HG03039 (cell line): ENCODE results near the gene SAXO1.
"Not testable (repeated sequence)": the region's sequence is repeated elsewhere in the genome, so short reads cannot be mapped to it uniquely, and the experiment has no call there.

Source experiments
- ATAC-seq: cut with Tn5 transposase; IDR thresholded peaks from one replicate; pipeline ENCODE4 v1.9.1; 2021; ENCODE audit warnings: mild to moderate bottlenecking, moderate library complexity; ENCODE audit not compliant: unreplicated experiment

Gene SAXO1

DNA sequence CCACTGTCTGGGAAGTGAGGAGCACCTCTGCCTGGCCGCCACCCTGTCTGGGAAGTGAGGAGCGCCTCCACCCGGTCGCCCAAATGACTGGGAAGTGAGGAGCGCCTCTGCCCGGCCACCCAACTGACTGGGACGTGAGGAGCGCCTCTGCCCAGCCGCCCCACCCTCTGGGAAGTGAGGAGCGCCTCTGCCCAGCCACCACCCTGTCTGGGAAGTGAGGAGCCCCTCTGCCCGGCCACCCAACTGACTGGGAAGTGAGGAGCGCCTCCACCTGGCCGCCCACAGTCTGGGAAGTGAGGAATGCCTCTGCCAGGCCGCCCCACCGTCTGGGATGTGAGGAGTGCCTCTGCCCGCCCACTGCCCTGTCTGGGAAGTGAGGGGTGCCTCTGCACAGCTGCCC, 32.9 kb downstream of the SAXO1 start:
- ATAC-seq = no peak

GRCh38 chr9:18999173-18999785, 33.7 kb downstream of the SAXO1 start:
- no peak for ATAC-seq

GRCh38 chr9:18997151-18997550, 35.9 kb downstream of the SAXO1 start:
- ATAC-seq = no peak

- no peak for ATAC-seq
Observed at GRCh38 chr9:18996211-18996610, 36.8 kb downstream of the SAXO1 start.

DNA sequence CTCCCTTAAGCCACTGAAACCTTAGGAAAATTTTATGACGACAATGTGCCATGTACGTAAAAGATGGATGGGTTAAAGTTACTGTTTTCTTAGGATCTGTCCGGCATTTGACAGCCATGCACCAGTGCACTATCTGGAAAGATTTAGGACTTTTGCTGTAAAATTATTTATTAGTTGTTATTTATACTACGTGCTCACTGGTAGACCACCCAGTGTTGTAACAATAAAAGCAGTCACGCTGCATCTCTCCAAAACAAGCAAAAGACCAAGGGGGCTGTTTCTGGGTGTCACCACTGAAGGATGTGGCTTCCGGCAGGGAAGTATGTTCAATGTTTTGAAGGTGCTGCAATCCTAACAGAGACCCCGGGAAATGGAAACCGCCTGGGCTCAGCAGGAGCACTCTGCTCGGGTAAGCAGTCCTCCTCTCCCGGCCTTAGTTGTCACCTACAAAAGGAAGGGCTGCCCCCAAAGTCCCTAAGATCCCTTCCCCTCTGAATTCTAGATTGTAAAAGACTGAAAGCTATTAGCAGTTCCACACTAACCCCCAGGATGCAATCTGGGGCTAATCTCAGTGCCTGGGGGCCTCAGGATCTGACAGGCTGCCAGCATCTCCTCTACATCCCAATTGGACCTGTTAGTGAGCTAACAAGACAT, 38.6 kb downstream of the SAXO1 start:
- ATAC-seq = no peak

GRCh38 chr9:18991197-18991596, 41.8 kb downstream of the SAXO1 start:
- not testable (repeated sequence) for ATAC-seq

DNA sequence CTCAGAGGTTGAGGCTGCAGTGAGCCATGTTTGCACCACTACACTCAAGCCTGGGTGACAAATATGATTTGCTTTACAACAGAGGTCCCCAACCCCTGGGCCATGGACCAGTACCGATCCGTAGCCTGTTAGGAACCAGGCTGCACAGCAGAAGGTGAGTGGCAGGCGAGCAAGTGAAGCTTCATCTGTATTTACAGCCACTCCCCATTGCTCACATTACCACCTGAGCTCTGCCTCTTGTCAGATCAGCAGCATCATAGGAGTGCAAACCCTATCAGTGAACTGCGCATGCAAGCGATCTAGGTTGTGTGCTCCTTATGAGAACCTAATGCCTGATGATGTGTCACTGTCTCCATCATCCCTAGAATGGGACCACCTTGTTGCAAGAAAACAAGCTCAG, 42.5 kb downstream of the SAXO1 start:
- no peak for ATAC-seq

GRCh38 chr9:18989865-18990264, 43.1 kb downstream of the SAXO1 start:
- ATAC-seq = no peak

DNA sequence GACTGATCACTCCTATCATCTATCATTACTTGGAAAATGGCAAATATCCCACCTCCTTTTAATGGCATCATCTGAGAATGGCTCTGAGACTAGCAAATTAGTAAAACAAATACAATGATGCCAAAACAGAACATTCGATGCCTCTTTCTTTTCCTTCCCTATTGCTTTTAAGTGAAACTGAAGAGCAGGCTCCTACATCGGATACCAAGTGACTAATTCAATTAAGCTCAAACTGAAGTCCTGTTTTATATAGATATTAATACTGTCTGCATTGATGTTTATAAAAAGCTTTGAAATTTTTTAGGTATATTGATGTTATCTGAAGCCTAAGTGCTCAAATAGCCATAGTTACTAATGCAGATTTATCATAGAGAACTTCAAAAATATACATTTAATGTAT, 43.9 kb downstream of the SAXO1 start:
- no peak for ATAC-seq

GRCh38 chr9:18988003-18988402, 45.0 kb downstream of the SAXO1 start:
- no peak for ATAC-seq

- no peak for ATAC-seq
Observed at GRCh38 chr9:18985996-18986395, 47.0 kb downstream of the SAXO1 start.

DNA sequence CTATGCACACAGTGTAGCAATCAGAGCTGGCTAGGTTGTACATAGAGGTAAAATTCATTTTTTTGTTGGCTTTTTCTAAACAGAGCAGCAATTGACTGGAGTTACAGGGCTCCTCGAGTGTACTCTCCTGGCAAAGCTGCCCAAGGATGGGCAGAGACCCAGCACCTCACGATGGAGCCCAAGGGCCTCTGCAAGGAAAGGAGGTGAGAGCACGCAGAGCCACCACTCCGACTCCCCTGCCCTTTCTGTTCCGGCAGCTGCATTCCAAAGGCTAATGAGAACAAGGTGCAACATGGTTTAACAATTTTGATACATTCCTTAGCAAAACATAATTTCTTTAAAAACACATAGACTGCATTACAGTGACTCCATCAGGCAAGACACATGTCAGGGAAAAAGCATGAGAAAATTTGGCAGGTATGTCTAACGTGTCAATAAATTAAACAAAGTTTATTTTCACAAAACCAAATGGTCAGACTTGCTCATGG, 47.5 kb downstream of the SAXO1 start:
- no peak for ATAC-seq

DNA sequence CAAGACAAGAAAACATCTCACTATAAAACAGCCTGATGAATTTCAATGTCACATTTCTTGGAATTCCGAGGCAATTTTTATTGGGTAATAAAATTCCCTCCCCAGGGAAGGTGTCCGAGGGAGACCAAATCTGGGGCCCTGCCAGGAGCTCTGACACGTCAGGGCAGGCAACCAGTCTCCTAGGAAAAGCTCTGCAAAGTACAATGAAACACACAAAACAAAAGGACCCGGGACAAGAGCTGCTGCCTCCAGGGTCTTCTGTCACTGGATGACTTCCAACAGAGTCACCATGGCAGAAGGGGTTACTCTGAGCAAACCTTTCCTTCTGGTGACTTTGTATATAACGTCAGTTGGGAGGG, 50.8 kb downstream of the SAXO1 start:
- ATAC-seq = no peak

- ATAC-seq = no peak
Observed at GRCh38 chr9:18981476-18982261, 51.3 kb downstream of the SAXO1 start.

DNA sequence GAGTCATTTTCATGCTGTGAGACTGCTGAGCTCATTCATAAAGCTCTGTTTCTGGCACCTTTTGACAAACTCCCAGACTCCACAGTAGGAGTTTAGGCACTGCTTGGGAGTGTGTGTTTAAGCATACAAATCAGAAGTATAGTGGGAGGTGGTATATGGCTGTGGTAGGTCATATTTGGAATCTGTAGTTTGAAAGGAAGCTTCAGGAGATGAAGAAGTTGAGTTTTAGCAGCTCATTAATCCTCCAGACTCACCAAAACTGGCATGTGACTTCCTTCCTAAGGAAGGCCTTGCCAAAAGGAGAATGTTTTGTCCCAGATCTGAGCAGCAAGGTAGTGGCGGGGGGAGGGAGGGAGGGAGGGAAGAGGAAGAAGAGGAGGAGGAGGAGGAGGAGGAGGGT, 52.8 kb downstream of the SAXO1 start:
- ATAC-seq = no peak

DNA sequence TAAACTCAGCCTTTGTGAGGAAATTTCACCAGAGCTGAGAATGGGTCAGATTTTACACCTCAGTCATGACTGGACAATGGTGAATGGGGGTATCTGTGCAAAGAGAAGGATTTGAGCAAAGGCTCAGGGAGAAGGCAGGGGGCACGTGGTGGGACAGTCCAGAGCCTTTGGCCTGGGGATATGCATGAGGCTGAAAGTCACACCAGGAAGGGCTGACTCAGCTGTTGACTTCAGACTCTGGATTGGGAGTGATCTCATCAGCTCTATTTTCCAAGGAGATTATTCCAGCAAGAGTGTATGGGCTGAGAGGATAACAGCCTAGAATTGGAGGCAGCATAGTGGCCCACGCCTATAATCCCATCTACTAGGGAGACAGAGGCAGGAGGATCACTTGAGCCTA, 53.6 kb downstream of the SAXO1 start:
- ATAC-seq = no peak

- no peak for ATAC-seq
Observed at GRCh38 chr9:18978188-18978587, 54.8 kb downstream of the SAXO1 start.

DNA sequence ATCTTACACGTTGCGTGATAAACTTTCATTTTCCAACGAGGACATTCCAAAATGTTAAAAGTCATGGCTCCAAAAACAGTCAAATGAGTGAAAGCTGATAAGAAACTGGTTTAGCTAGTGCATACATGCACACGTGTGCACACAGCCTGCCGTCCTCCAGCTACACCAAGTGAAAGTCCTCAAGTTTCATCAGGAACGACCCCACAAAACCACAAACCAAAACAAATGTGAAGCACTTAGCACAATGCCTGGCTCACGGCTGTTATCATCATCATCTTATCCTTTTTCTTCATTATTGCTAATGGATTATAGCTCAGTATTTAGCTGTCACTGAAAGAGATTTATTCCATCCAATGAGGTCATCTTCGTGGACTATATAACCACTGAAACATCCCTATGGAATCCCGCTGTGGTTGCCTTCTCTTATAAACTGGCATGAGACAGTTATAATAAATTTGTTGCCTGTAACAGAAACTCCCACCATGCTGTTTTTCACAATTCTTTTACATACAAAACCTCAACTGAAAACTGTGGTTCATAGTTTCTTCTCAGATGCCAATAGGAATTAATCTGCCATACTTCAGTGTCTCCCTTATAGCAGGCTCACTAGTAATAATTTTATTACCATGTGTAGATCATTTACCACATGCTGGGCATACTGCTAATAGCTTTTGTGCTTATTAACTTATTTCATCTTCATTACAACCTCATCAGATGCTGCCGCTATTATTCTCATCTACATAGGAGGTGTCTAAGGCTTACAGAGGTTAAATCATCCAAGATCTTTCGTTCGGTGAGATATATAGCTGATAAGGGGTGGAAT, 56.1 kb downstream of the SAXO1 start:
- no peak for ATAC-seq

GRCh38 chr9:18976221-18976708, 56.7 kb downstream of the SAXO1 start:
- no peak for ATAC-seq

DNA sequence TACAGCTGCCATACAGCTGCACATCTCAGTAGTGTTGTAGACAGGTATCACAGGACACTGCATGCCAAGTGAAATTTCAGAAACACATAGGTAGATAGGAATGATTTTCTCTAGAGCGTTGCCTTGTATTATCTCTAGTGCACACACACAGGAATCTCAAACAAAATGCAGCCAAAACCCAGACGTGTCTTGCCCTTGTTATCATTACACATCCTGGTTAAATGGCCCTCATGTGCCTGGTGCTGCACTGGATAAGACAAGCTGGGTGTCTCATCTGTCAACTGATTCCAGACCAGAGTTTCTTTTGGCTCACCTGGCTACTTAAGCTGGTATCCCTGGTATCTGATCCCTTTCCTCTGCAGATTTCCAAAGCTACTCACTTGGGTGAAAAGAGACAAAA, 59.7 kb downstream of the SAXO1 start:
- ATAC-seq = no peak

GRCh38 chr9:18972675-18973074, 60.3 kb downstream of the SAXO1 start:
- ATAC-seq = no peak
